NT2/D1 (cell line): ENCODE data around the gene MYLK2.

Experiments
- SUZ12 ChIP-seq: IDR thresholded peaks from 2 replicates; pipeline ENCODE4 v1.6.1; 2011; ENCODE audit not compliant: insufficient read length, insufficient read depth; ENCODE audit errors: extremely low read depth
- YY1 ChIP-seq: IDR thresholded peaks from 2 replicates; pipeline ENCODE4 v1.6.1; 2011; ENCODE audit not compliant: insufficient read length, insufficient read depth
- ZNF274 ChIP-seq: IDR thresholded peaks from 2 replicates; pipeline ENCODE4 v1.6.1; 2011; ENCODE audit warnings: mild to moderate bottlenecking, low read depth, low read length

DNA sequence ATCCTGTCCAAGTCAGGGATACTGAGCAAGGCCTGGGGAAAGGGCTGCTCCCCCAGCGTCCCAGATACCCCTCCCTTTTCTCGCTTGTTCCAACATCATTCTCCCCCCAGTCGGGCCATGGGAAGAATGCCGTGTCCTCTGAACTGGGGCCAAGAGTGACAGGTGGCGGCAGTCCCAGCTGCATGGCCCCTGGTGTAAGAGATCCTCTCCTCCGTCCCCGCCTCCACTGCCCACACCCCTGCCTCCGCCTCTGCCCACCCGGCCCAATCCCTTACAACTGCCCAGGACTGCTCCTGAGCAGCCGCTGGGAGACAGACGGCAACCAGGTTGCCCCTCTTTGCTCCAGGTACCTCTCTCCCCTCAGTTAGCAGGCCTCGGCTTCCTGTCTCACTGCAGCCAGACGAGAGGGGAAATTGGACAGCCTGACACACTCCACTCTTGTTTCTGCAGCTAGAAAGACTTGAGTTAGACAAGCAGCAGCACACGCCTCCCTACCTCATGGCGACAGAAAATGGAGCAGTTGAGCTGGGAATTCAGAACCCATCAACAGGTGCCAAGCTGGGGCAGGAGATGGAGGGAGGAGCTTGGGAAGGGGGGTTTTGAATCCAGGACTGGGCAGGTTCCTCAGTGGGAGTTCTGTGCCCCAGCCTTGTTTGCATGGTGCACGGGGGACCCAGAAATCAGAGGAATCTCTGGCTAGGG, at the start of gene MYLK2:
- TF ChIP-seq SUZ12 (no peak), YY1 (no peak), ZNF274 (no peak)
